Parathyroid adenoma (tissue), 2 donors: ENCODE data around the gene TNFRSF12A.

Source experiments
- H2AFZ ChIP-seq: fragments of 300-600 bp; sonication (generic); one replicate; pipeline ENCODE4 v1.7.0; 2017; ENCODE audit warnings: antibody characterized with exemption, mild to moderate bottlenecking
- H3K27ac ChIP-seq: fragments of 300-600 bp; sonication (generic); one replicate; pipeline ENCODE4 v1.7.0; 2017
- H3K27me3 ChIP-seq: fragments of 300-600 bp; sonication (generic); one replicate; pipeline ENCODE4 v1.7.0; 2017; ENCODE audit warnings: low read length; ENCODE audit not compliant: control insufficient read depth, insufficient read depth
- H3K36me3 ChIP-seq: fragments of 300-600 bp; sonication (generic); one replicate; pipeline ENCODE4 v1.7.0; 2017; ENCODE audit warnings: low read length; ENCODE audit not compliant: control insufficient read depth, insufficient read depth
- H3K4me1 ChIP-seq: fragments of 300-600 bp; sonication (generic); one replicate; pipeline ENCODE4 v1.7.0; 2017; ENCODE audit warnings: control low read depth
- H3K4me2 ChIP-seq: fragments of 300-600 bp; sonication (generic); one replicate; pipeline ENCODE4 v1.7.0; 2017; ENCODE audit warnings: low read length
- H3K4me3 ChIP-seq: fragments of 300-600 bp; sonication (generic); one replicate; pipeline ENCODE4 v1.7.0; 2017; ENCODE audit warnings: low read depth, low read length
- H3K79me2 ChIP-seq: fragments of 300-600 bp; sonication (generic); one replicate; pipeline ENCODE4 v1.7.0; 2017; ENCODE audit warnings: control low read depth
- H3K9ac ChIP-seq: fragments of 300-600 bp; sonication (generic); one replicate; pipeline ENCODE4 v1.7.0; 2017; ENCODE audit warnings: mild to moderate bottlenecking
- H3K9me3 ChIP-seq: fragments of 300-600 bp; sonication (generic); one replicate; pipeline ENCODE4 v1.7.0; 2017; ENCODE audit warnings: low read length; ENCODE audit not compliant: control insufficient read depth
- CTCF ChIP-seq: fragments of 300-600 bp; sonication (generic); IDR thresholded peaks from one replicate; pipeline ENCODE4 v1.7.0; 2017; ENCODE audit warnings: antibody characterized with exemption, mild to moderate bottlenecking
- donor health status: primary hyperparathyroidism.

The TNFRSF12A gene

GRCh38 chr16:3022684-3023414 is 2.7 kb downstream of the TNFRSF12A start:
- no peak for TF ChIP-seq CTCF
- Histone ChIP-seq H3K27me3 (no peaks in the 10 kb centered on the region), H3K4me3 (peak overlapping the region; percentile 92), H3K4me2 (peak overlapping the region; percentile 99), H3K9me3 (no peaks in the 10 kb centered on the region), H3K27ac (peak overlapping the region; percentile 97), H3K4me1 (peaks cover 18% of the 10 kb centered on the region), H3K9ac (peak overlapping the region; percentile 54), H2AFZ (peak overlapping the region; percentile 98), H3K36me3 (no peaks in the 10 kb centered on the region), H3K79me2 (no peaks in the 10 kb centered on the region)

GRCh38 chr16:3023415-3023668 is 3.2 kb downstream of the TNFRSF12A start:
- TF ChIP-seq CTCF: no peak
- Histone ChIP-seq H3K27me3 (no peaks in the 10 kb centered on the region), H3K27ac (peak overlapping the region; percentile 97), H3K4me1 (peaks cover 15% of the 10 kb centered on the region), H3K4me2 (peak overlapping the region; percentile 99), H3K9me3 (no peaks in the 10 kb centered on the region), H3K9ac (peak overlapping the region; percentile 54), H2AFZ (peak overlapping the region; percentile 98), H3K4me3 (peak overlapping the region; percentile 92), H3K36me3 (no peaks in the 10 kb centered on the region), H3K79me2 (no peaks in the 10 kb centered on the region)

- TF ChIP-seq CTCF: no peak
- H3K4me1 ChIP-seq: peaks cover 15% of the 10 kb centered on the region
Measured at GRCh38 chr16:3023669-3024478, 3.7 kb downstream of the TNFRSF12A start, which contains the start of the genes HCFC1R1 and THOC6. HCFC1R1 (minus strand) TSS chr16:3023942; CDS start chr16:3023941, 1 bp downstream. THOC6 (plus strand) TSS chr16:3024035; CDS start chr16:3024327, 292 bp downstream.

GRCh38 chr16:3025032-3026002 is 5.1 kb downstream of the TNFRSF12A start:
- Histone ChIP-seq H3K4me3 (no peak overlapping the region), H3K27me3 (no peaks in the 10 kb centered on the region), H3K4me1 (peaks cover 15% of the 10 kb centered on the region), H3K36me3 (no peaks in the 10 kb centered on the region), H2AFZ (no peak overlapping the region), H3K9me3 (no peaks in the 10 kb centered on the region), H3K9ac (no peak overlapping the region), H3K27ac (no peak overlapping the region), H3K79me2 (no peaks in the 10 kb centered on the region), H3K4me2 (no peak overlapping the region)
- TF ChIP-seq CTCF: no peak

More at GRCh38 chr16:3023669-3024478, 3.7 kb downstream of the TNFRSF12A start, which contains the start of the genes HCFC1R1 and THOC6:
- peak within 1 kb of the TSS; percentile 92 for H3K4me3 ChIP-seq
- H3K36me3 ChIP-seq: no peaks in the 10 kb centered on the region
- peak within 1 kb of the TSS; percentile 98 for H2AFZ ChIP-seq
- H3K9ac ChIP-seq: peak within 1 kb of the TSS; percentile 54
- no peaks in the 10 kb centered on the region for H3K79me2 ChIP-seq
- no peaks in the 10 kb centered on the region for H3K27me3 ChIP-seq
- no peaks in the 10 kb centered on the region for H3K9me3 ChIP-seq
- peak within 1 kb of the TSS; percentile 99 for H3K4me2 ChIP-seq
- peak within 1 kb of the TSS; percentile 97 for H3K27ac ChIP-seq
